Liver (tissue), 9 donors: ENCODE measurements around the gene MYL4. TPM values are rescaled to one million over a fixed set of nuclear protein-coding genes. Genes with fewer than 3 reads are reported as not detected.

Experiments
- DNase-seq: peaks from one replicate; pipeline ENCODE4 v3.0.0-alpha.2; 2017; ENCODE audit warnings: low spot score
- H3K27ac ChIP-seq, 2 donors: one replicate each; pipeline ENCODE4 v1.7.0; 2013; ENCODE audit warnings: inconsistent platforms in 2 of 2, low read length in 2 of 2, control low read depth in 1 of 2, low read depth in 1 of 2, mild to moderate bottlenecking in 1 of 2
- H3K27me3 ChIP-seq, 4 donors: one replicate each; pipeline versions ENCODE4 v1.6.1 to v1.7.0; 2013; ENCODE audit warnings: low read length in 3 of 4, inconsistent platforms in 1 of 4, mild to moderate bottlenecking in 1 of 4, moderate library complexity in 1 of 4; ENCODE audit not compliant: control insufficient read depth in 4 of 4, insufficient read depth in 4 of 4
- H3K36me3 ChIP-seq, 4 donors: one replicate each; pipeline versions ENCODE4 v1.6.1 to v1.7.0; 2013; ENCODE audit warnings: low read length in 3 of 4, mild to moderate bottlenecking in 3 of 4, low read depth in 1 of 4, moderate library complexity in 1 of 4; ENCODE audit not compliant: control insufficient read depth in 4 of 4, insufficient read depth in 3 of 4
- H3K4me1 ChIP-seq, 4 donors: one replicate each; pipeline versions ENCODE4 v1.6.1 to v1.7.0; 2013; ENCODE audit warnings: low read length in 3 of 4, mild to moderate bottlenecking in 3 of 4, moderate library complexity in 1 of 4; ENCODE audit not compliant: control insufficient read depth in 4 of 4, insufficient read depth in 4 of 4
- H3K4me3 ChIP-seq, 3 donors: one replicate each; pipeline versions ENCODE4 v1.6.1 to v1.7.0; 2013; ENCODE audit warnings: low read length in 3 of 3, control low read depth in 1 of 3, low read depth in 1 of 3, mild to moderate bottlenecking in 1 of 3
- H3K9ac ChIP-seq, 2 donors: one replicate each; pipeline ENCODE4 v1.7.0; 2013; ENCODE audit warnings: low read length in 2 of 2, mild to moderate bottlenecking in 2 of 2, moderate library complexity in 2 of 2, control low read depth in 1 of 2, low read depth in 1 of 2
- H3K9me3 ChIP-seq, 4 donors: one replicate each; pipeline versions ENCODE4 v1.6.1 to v1.7.0; 2013; ENCODE audit warnings: low read length in 3 of 4; ENCODE audit not compliant: control insufficient read depth in 4 of 4
- FOXA1 ChIP-seq: IDR thresholded peaks from 2 replicates; pipeline ENCODE4 v1.6.1; 2016; ENCODE audit warnings: antibody characterized with exemption
- FOXA2 ChIP-seq: IDR thresholded peaks from 2 replicates; pipeline ENCODE4 v1.6.1; 2016; ENCODE audit warnings: antibody characterized with exemption
- GABPA ChIP-seq, 2 donors: IDR thresholded peaks in 1 of 2; conservative IDR thresholded peaks in 1 of 2; 2 replicates each; pipeline ENCODE4 v1.6.1; 2016; ENCODE audit warnings: antibody characterized with exemption in 2 of 2, mild to moderate bottlenecking in 1 of 2, moderate library complexity in 1 of 2
- HNF4A ChIP-seq, 2 donors: conservative IDR thresholded peaks; 2 replicates each; pipeline ENCODE4 v1.6.1; 2016; ENCODE audit warnings: antibody characterized with exemption in 2 of 2, mild to moderate bottlenecking in 2 of 2
- JUND ChIP-seq, 2 donors: IDR thresholded peaks; 2 replicates each; pipeline ENCODE4 v1.6.1; 2016; ENCODE audit warnings: antibody characterized with exemption in 2 of 2
- NR2F2 ChIP-seq: IDR thresholded peaks from 2 replicates; pipeline ENCODE4 v1.6.1; 2016; ENCODE audit warnings: antibody characterized with exemption
- RAD21 ChIP-seq, 2 donors: IDR thresholded peaks; 2 replicates each; pipeline ENCODE4 v1.6.1; 2016; ENCODE audit warnings: antibody characterized with exemption in 2 of 2, mild to moderate bottlenecking in 2 of 2
- SP1 ChIP-seq: IDR thresholded peaks from 2 replicates; pipeline ENCODE4 v1.6.1; 2018; ENCODE audit warnings: antibody characterized with exemption, mild to moderate bottlenecking
- TAF1 ChIP-seq: conservative IDR thresholded peaks from 2 replicates; pipeline ENCODE4 v1.6.1; 2016; ENCODE audit warnings: antibody characterized with exemption, mild to moderate bottlenecking
- WGBS: extraction: QIAGEN DNeasy Blood & Tissue Kit; methylation state at CpG from one replicate; pipeline ENCODE4 v1.1.7; 2013; 5-methylcytosine and 5-hydroxymethylcytosine counted together
- polyA plus RNA-seq, 2 donors: library from polyadenylated mRNA; stranded (reverse) in 1 of 2; unstranded in 1 of 2; fragments of 200-250 nt in 1 of 2; fragments of >200 nt in 1 of 2; fragmentation: Nextera tagmentation in 1 of 2; extraction: Ambion mirVana in 1 of 2; gene quantifications; one replicate each; pipeline versions ENCODE4 v1.2.1 to v1.2.3, GENCODE V29; 2013 to 2015
- total RNA-seq, 2 donors: library from RNA; depleted of rRNA; stranded (reverse); fragments of >200 nt; gene quantifications; one replicate each; pipeline ENCODE4 v1.2.3, GENCODE V29; 2014
- TF ChIP-seq, protein P1 (sequence below): IDR thresholded peaks from 2 replicates; pipeline ENCODE4 v1.6.1; 2016; ENCODE audit warnings: antibody characterized with exemption
- TF ChIP-seq, protein P2 (sequence below): IDR thresholded peaks from 2 replicates; pipeline ENCODE4 v1.6.1; 2016; ENCODE audit warnings: antibody characterized with exemption, mild to moderate bottlenecking
- TF ChIP-seq, protein P3 (sequence below): fragments of 150-350 bp; IDR thresholded peaks from 2 replicates; pipeline ENCODE4 v1.5.1; 2017; ENCODE audit warnings: improper control_type of control experiment, low read depth, low read length; ENCODE audit not compliant: missing input control
- TF ChIP-seq, protein P4 (sequence below): IDR thresholded peaks from 2 replicates; pipeline ENCODE4 v1.6.1; 2016; ENCODE audit warnings: antibody characterized with exemption
- TF ChIP-seq, protein P5 (sequence below): IDR thresholded peaks from 2 replicates; pipeline ENCODE4 v1.6.1; 2016; ENCODE audit warnings: antibody characterized with exemption
- donor health status: healthy.
- donor health status: healthy.
- donor health status: healthy.
- donor health status: healthy.
- donor health status: healthy.

Gene MYL4
- total and polyA plus RNA-seq, 4 donors: 0.19 to 215 (median 0.22) TPM; not detected in 1

DNA sequence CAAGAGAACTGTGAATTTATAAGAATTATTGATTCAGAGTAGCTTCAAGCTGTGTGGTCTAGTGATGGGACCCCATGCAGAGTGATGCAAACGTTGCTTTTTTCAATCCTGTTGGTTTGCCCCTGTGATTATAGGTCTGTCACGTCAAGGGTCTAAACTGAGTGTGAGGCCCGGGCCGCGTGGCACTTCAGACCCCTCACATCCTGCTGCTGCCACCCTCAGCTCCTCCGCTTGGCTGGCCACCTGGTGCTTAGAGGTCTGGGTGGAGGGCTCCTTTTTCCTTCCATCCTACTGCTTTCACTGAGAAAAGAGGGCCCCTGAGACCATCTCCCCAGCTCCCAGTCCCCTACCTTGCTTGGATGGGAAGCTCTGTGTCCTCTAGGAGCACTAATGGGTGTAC is 12.0 kb downstream of the MYL4 start:
- Histone ChIP-seq H3K27me3 (no peaks in the 10 kb centered on the region), H3K4me3 (no peak overlapping the region), H3K9me3 (no peaks in the 10 kb centered on the region), H3K27ac (no peak overlapping the region), H3K9ac (no peak overlapping the region), H3K36me3 (no peaks in the 10 kb centered on the region), H3K4me1 (peaks cover 3 to 12% (median 6%) of the 10 kb centered on the region in 4 donors)
- 93% methylated on average over 6 of the region's 6 CpGs for WGBS
- DNase-seq: no peak
- TF ChIP-seq, protein P1, sequence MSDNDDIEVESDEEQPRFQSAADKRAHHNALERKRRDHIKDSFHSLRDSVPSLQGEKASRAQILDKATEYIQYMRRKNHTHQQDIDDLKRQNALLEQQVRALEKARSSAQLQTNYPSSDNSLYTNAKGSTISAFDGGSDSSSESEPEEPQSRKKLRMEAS: no peak
- TF ChIP-seq FOXA2 (no peak), HNF4A (conservative IDR thresholded peaks at IDR 0.05) (no peak), JUND (IDR thresholded peaks at IDR 0.05) (no peak), GABPA (IDR thresholded peaks at IDR 0.05 in 1 of 2, conservative IDR thresholded peaks at IDR 0.05 in 1 of 2) (no peak), RAD21 (IDR thresholded peaks at IDR 0.05) (no peak), TAF1 (no peak)
- TF ChIP-seq, protein P2, sequence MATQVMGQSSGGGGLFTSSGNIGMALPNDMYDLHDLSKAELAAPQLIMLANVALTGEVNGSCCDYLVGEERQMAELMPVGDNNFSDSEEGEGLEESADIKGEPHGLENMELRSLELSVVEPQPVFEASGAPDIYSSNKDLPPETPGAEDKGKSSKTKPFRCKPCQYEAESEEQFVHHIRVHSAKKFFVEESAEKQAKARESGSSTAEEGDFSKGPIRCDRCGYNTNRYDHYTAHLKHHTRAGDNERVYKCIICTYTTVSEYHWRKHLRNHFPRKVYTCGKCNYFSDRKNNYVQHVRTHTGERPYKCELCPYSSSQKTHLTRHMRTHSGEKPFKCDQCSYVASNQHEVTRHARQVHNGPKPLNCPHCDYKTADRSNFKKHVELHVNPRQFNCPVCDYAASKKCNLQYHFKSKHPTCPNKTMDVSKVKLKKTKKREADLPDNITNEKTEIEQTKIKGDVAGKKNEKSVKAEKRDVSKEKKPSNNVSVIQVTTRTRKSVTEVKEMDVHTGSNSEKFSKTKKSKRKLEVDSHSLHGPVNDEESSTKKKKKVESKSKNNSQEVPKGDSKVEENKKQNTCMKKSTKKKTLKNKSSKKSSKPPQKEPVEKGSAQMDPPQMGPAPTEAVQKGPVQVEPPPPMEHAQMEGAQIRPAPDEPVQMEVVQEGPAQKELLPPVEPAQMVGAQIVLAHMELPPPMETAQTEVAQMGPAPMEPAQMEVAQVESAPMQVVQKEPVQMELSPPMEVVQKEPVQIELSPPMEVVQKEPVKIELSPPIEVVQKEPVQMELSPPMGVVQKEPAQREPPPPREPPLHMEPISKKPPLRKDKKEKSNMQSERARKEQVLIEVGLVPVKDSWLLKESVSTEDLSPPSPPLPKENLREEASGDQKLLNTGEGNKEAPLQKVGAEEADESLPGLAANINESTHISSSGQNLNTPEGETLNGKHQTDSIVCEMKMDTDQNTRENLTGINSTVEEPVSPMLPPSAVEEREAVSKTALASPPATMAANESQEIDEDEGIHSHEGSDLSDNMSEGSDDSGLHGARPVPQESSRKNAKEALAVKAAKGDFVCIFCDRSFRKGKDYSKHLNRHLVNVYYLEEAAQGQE: no peak
- TF ChIP-seq, protein P3, sequence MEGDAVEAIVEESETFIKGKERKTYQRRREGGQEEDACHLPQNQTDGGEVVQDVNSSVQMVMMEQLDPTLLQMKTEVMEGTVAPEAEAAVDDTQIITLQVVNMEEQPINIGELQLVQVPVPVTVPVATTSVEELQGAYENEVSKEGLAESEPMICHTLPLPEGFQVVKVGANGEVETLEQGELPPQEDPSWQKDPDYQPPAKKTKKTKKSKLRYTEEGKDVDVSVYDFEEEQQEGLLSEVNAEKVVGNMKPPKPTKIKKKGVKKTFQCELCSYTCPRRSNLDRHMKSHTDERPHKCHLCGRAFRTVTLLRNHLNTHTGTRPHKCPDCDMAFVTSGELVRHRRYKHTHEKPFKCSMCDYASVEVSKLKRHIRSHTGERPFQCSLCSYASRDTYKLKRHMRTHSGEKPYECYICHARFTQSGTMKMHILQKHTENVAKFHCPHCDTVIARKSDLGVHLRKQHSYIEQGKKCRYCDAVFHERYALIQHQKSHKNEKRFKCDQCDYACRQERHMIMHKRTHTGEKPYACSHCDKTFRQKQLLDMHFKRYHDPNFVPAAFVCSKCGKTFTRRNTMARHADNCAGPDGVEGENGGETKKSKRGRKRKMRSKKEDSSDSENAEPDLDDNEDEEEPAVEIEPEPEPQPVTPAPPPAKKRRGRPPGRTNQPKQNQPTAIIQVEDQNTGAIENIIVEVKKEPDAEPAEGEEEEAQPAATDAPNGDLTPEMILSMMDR: no peak
- TF ChIP-seq, protein P4, sequence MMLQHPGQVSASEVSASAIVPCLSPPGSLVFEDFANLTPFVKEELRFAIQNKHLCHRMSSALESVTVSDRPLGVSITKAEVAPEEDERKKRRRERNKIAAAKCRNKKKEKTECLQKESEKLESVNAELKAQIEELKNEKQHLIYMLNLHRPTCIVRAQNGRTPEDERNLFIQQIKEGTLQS: no peak
- TF ChIP-seq, protein P5, sequence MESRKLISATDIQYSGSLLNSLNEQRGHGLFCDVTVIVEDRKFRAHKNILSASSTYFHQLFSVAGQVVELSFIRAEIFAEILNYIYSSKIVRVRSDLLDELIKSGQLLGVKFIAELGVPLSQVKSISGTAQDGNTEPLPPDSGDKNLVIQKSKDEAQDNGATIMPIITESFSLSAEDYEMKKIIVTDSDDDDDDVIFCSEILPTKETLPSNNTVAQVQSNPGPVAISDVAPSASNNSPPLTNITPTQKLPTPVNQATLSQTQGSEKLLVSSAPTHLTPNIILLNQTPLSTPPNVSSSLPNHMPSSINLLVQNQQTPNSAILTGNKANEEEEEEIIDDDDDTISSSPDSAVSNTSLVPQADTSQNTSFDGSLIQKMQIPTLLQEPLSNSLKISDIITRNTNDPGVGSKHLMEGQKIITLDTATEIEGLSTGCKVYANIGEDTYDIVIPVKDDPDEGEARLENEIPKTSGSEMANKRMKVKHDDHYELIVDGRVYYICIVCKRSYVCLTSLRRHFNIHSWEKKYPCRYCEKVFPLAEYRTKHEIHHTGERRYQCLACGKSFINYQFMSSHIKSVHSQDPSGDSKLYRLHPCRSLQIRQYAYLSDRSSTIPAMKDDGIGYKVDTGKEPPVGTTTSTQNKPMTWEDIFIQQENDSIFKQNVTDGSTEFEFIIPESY: no peak

DNA sequence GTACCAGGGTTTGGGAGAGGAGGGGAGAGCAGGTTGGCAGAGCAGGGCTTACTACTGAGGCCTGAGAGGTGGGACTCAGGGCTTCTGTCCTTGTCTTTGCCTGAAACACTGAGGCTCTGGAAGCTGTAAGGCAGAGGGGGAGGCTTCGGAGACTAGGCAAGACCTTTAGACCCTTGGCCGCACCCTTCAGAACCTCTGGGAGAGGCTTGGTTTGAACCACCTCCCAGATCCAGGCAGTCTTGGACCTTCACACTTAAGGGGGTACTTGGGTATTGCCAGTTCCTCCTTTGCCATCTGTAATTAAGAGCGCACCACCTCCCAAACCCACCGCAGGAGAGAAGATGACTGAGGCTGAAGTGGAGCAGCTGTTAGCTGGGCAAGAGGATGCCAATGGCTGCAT is 12.9 kb downstream of the MYL4 start:
- Histone ChIP-seq H3K27me3 (no peaks in the 10 kb centered on the region), H3K9ac (no peak overlapping the region), H3K27ac (no peak overlapping the region), H3K9me3 (no peaks in the 10 kb centered on the region), H3K4me3 (no peak overlapping the region), H3K4me1 (peaks cover 3 to 12% (median 6%) of the 10 kb centered on the region in 4 donors), H3K36me3 (no peaks in the 10 kb centered on the region)
- DNase-seq: no peak
- WGBS: 96% methylated on average over 4 of the region's 4 CpGs
- TF ChIP-seq, protein P1: no peak
- TF ChIP-seq, protein P4: no peak
- TF ChIP-seq, protein P2: no peak
- TF ChIP-seq SP1 (no peak), FOXA2 (no peak), FOXA1 (no peak), TAF1 (no peak), NR2F2 (no peak)
